A673 (cell line): ENCODE measurements around the gene TRAF3IP3. TPM values are rescaled to one million over a fixed set of nuclear protein-coding genes. Genes with fewer than 3 reads are reported as not detected.

Experiments used
- BruUV-seq: library from RNA; stranded (reverse); fragments of 400-500 nt; replicated peaks from 2 replicates; lab custom pipeline; 2021; lab: Mats Ljungman, UMichigan
- CTCF ChIA-PET: fragments of 300-600 bp; sonication (Branson Sonifier 250); formaldehyde crosslinking; loops from one replicate; lab custom pipeline; 2022; ENCODE audit warnings: antibody characterized with exemption; lab: Charles Lee
- POLR2A ChIA-PET: fragments of 300-600 bp; sonication (Branson Sonifier 250); formaldehyde crosslinking; loops from one replicate; lab custom pipeline; 2022; ENCODE audit warnings: antibody characterized with exemption; ENCODE audit not compliant: low non-redundant PET; lab: Charles Lee
- DNase-seq: peaks from one replicate; pipeline ENCODE4 v3.0.0-alpha.2; 2015; ENCODE audit warnings: low spot score
- H3K27ac ChIP-seq: fragments of 200-600 bp; sonication (generic); 2 replicates; pipeline ENCODE4 v1.5.1; 2016; ENCODE audit warnings: mixed run types, low read depth, mild to moderate bottlenecking, mixed read lengths, antibody characterized with exemption, low read length; ENCODE audit not compliant: poor library complexity, severe bottlenecking
- H3K27me3 ChIP-seq: fragments of 200-600 bp; sonication (generic); replicated peaks from 2 replicates; pipeline ENCODE4 v1.6.1; 2017; ENCODE audit warnings: mixed run types, low read depth, mild to moderate bottlenecking, mixed read lengths, antibody characterized with exemption, low read length; ENCODE audit not compliant: insufficient read depth, poor library complexity
- H3K36me3 ChIP-seq: fragments of 200-600 bp; sonication (generic); 2 replicates; pipeline ENCODE4 v1.6.1; 2016; ENCODE audit warnings: mixed run types, mild to moderate bottlenecking, mixed read lengths, antibody characterized with exemption, low read length; ENCODE audit not compliant: insufficient read depth, poor library complexity, severe bottlenecking
- H3K4me1 ChIP-seq: fragments of 200-600 bp; sonication (generic); 2 replicates; pipeline ENCODE4 v1.6.1; 2017; ENCODE audit warnings: mixed run types, mild to moderate bottlenecking, mixed read lengths, antibody characterized with exemption, low read length; ENCODE audit not compliant: insufficient read depth, poor library complexity, severe bottlenecking
- H3K4me3 ChIP-seq: fragments of 200-600 bp; sonication (generic); 2 replicates; pipeline ENCODE4 v1.5.1; 2016; ENCODE audit warnings: low read depth, mixed run types, mild to moderate bottlenecking, mixed read lengths, low read length; ENCODE audit not compliant: poor library complexity, severe bottlenecking
- H3K9me3 ChIP-seq: fragments of 200-600 bp; sonication (generic); 2 replicates; pipeline ENCODE4 v1.6.1; 2016; ENCODE audit warnings: mixed run types, low read depth, mild to moderate bottlenecking, mixed read lengths, antibody characterized with exemption, low read length; ENCODE audit not compliant: poor library complexity, severe bottlenecking
- EZH2 ChIP-seq: fragments of 200-600 bp; sonication (generic); IDR thresholded peaks from 2 replicates; pipeline ENCODE4 v1.6.1; 2017; ENCODE audit warnings: borderline replicate concordance, low read depth, mild to moderate bottlenecking, mixed read lengths, antibody characterized with exemption, low read length; ENCODE audit not compliant: poor library complexity, severe bottlenecking
- intact Hi-C: fragments of 100-400 bp; cut with micrococcal nuclease; formaldehyde crosslinking; loops from one replicate; pipeline ENCODE4 v1.10.0; 2022; ENCODE audit not compliant: unreplicated experiment
- total RNA-seq: library from RNA; stranded (reverse); gene quantifications from 2 replicates; pipeline ENCODE4 v1.2.3, GENCODE V29; 2021
- TF ChIP-seq, protein P1 (sequence below): fragments of 300-800, 200-600 bp; sonication (generic); conservative IDR thresholded peaks from 2 replicates; pipeline ENCODE4 v1.5.1; 2017; ENCODE audit warnings: low read depth, mild to moderate bottlenecking, antibody characterized with exemption, low read length, moderate library complexity, mixed read lengths

Gene TRAF3IP3
- total RNA-seq, 1 experiment from 2014 or later, result 1.6 TPM

GRCh38 chr1:209752890-209753289 is 3.0 kb upstream of the TRAF3IP3 start:
- no TSS peak for BruUV-seq
- Histone ChIP-seq H3K4me3 (no peak overlapping the region), H3K27me3 (no peaks in the 10 kb centered on the region), H3K36me3 (no peaks in the 10 kb centered on the region), H3K4me1 (no peaks in the 10 kb centered on the region), H3K27ac (no peak overlapping the region), H3K9me3 (no peaks in the 10 kb centered on the region)
- no peak for DNase-seq
- intact Hi-C loops, result no loop called here
- ChIA-PET CTCF (no interaction called here), POLR2A (interaction anchor here (0.5 kb wide), 1 partner anchor 128 kb away, joined by 3 read pairs; no protein-coding TSS in a partner anchor)
- TF ChIP-seq, protein P1, sequence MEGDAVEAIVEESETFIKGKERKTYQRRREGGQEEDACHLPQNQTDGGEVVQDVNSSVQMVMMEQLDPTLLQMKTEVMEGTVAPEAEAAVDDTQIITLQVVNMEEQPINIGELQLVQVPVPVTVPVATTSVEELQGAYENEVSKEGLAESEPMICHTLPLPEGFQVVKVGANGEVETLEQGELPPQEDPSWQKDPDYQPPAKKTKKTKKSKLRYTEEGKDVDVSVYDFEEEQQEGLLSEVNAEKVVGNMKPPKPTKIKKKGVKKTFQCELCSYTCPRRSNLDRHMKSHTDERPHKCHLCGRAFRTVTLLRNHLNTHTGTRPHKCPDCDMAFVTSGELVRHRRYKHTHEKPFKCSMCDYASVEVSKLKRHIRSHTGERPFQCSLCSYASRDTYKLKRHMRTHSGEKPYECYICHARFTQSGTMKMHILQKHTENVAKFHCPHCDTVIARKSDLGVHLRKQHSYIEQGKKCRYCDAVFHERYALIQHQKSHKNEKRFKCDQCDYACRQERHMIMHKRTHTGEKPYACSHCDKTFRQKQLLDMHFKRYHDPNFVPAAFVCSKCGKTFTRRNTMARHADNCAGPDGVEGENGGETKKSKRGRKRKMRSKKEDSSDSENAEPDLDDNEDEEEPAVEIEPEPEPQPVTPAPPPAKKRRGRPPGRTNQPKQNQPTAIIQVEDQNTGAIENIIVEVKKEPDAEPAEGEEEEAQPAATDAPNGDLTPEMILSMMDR, result no peak
- no peak for TF ChIP-seq EZH2

DNA sequence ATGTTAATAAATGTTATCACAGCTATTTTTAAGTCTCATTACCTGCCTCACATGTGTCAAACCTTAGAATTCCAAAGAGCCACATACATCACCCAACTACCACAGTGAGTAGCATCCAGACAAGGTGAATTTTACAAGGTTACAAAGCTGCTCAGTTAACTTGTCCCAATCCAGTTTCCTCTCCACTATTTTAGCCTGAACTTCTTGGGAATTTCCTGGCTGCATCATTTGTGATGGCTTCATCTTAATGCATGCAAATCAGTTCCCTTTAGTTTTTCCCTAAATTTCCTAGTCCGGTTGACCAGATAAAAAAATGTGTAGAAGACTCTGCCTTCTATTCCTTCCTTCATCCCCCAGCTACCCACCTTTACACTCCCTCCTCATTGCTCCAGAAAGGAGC is 597 bp upstream of the TRAF3IP3 start:
- Histone ChIP-seq H3K27me3 (no peaks in the 10 kb centered on the region), H3K9me3 (no peaks in the 10 kb centered on the region), H3K36me3 (no peaks in the 10 kb centered on the region), H3K4me1 (no peaks in the 10 kb centered on the region), H3K27ac (no peak overlapping the region), H3K4me3 (no peak overlapping the region)
- BruUV-seq, result no TSS peak
- ChIA-PET POLR2A (no interaction called here), CTCF (no interaction called here)
- intact Hi-C loops, result no loop called here
- TF ChIP-seq EZH2, result no peak
- TF ChIP-seq, protein P1, result no peak
- no peak for DNase-seq

GRCh38 chr1:209756615-209757445 is 977 bp downstream of the TRAF3IP3 start:
- H3K4me3 ChIP-seq, result no peak overlapping the region
- no peaks in the 10 kb centered on the region for H3K27me3 ChIP-seq
- no peak overlapping the region for H3K27ac ChIP-seq
- no peaks in the 10 kb centered on the region for H3K9me3 ChIP-seq
- intact Hi-C loops, result no loop called here
- TF ChIP-seq EZH2, result no peak
- TF ChIP-seq, protein P1, result no peak
- DNase-seq, result no peak
- POLR2A ChIA-PET, result no interaction called here
- H3K36me3 ChIP-seq, result no peaks in the 10 kb centered on the region
- no peaks in the 10 kb centered on the region for H3K4me1 ChIP-seq
- CTCF ChIA-PET, result no interaction called here
- no TSS peak for BruUV-seq
